ENCODE data around the gene OTOF.

Gene OTOF

DNA sequence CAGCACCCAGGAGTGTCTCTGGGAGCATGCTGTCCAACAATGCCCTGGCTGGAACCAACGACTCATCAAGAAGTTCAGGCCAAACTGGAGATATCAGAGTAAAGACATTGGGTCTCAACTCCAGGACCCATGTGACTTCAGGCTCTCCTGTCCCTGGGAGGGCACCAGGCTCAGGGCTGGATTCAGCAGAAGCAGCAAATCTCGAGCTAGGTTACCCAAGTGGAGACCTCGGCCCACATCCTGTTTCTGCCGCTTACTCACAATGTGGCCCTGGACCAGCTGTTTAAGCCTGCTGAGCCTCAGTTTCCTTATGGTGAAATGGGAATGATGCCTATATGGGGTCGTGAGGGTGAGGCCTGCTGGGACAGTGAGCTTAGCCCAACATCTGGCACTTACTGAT, 9.3 kb upstream of the OTOF start:
- no peak overlapping the region for H3K4me3 ChIP-seq (ENCODE audit: low read depth, low read length)
- no peak for DNase-seq (ENCODE audit: low read depth, low spot score)
- TF ChIP-seq, protein P1, sequence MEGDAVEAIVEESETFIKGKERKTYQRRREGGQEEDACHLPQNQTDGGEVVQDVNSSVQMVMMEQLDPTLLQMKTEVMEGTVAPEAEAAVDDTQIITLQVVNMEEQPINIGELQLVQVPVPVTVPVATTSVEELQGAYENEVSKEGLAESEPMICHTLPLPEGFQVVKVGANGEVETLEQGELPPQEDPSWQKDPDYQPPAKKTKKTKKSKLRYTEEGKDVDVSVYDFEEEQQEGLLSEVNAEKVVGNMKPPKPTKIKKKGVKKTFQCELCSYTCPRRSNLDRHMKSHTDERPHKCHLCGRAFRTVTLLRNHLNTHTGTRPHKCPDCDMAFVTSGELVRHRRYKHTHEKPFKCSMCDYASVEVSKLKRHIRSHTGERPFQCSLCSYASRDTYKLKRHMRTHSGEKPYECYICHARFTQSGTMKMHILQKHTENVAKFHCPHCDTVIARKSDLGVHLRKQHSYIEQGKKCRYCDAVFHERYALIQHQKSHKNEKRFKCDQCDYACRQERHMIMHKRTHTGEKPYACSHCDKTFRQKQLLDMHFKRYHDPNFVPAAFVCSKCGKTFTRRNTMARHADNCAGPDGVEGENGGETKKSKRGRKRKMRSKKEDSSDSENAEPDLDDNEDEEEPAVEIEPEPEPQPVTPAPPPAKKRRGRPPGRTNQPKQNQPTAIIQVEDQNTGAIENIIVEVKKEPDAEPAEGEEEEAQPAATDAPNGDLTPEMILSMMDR (IDR thresholded peaks at IDR 0.05; ENCODE audit: low read depth, low read length): no peak
- in situ Hi-C loops (cut with HindIII; ENCODE audit: low sequenced_read_pairs): no loop called here

DNA sequence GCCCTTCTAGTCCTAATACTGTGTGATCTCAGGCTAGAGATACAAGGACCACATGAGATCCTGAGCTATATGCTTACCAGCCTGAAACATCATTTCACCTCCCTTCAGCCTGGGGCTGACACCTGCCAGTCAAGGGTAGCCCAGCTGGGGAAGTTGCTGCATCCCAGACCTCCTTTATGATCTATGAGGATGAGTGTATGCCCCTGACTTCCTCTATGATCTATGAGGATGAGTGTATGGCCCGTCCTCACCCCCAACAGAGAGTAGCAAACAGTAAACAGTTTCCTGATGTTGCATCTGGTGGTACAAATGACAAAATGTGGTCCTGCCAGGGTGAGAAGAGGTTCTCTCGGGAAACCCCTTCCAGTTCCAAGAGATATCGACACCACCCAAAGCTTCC, 8.9 kb upstream of the OTOF start:
- H3K4me3 ChIP-seq (ENCODE audit: low read depth, low read length): no peak overlapping the region
- DNase-seq (ENCODE audit: low read depth, low spot score): no peak
- TF ChIP-seq, protein P1 (IDR thresholded peaks at IDR 0.05; ENCODE audit: low read depth, low read length): no peak
- in situ Hi-C loops (cut with HindIII; ENCODE audit: low sequenced_read_pairs): no loop called here

DNA sequence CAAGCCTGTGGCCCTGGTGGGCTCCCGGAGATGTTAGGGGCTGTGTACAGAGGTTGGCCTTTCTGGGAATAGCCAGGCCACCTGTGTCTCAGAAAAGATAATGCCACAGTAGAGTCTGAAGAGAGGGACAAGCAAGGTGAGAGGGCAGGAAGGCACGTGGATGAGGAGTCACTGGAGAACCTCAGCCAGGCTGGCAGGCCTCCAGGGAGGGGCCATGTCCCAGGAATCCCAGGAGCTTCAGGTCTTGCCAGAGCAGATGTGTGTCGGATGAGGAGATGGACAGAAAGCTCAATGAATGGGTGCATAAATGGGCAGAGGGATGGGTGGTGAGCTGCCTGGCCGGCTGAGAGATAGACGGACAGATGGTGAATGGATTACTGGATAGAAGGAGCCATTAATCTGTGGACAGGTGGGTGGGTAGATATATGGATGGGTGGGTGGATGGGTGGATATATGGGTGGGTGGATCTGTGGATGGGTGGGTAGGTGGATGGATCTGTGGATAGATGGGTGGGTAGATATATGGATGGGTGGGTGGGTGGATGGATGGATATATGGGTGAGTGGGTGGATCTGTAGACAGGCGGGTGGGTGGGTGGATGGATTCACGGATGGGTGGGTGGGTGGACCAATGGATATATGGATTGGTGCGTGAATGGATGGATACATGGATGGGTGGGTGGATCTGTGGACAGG, 7.9 kb upstream of the OTOF start:
- in situ Hi-C loops (cut with HindIII; ENCODE audit: low sequenced_read_pairs): no loop called here
- H3K4me3 ChIP-seq (ENCODE audit: low read depth, low read length): no peak overlapping the region
- TF ChIP-seq, protein P1 (IDR thresholded peaks at IDR 0.05; ENCODE audit: low read depth, low read length): no peak
- DNase-seq (ENCODE audit: low read depth, low spot score): no peak

DNA sequence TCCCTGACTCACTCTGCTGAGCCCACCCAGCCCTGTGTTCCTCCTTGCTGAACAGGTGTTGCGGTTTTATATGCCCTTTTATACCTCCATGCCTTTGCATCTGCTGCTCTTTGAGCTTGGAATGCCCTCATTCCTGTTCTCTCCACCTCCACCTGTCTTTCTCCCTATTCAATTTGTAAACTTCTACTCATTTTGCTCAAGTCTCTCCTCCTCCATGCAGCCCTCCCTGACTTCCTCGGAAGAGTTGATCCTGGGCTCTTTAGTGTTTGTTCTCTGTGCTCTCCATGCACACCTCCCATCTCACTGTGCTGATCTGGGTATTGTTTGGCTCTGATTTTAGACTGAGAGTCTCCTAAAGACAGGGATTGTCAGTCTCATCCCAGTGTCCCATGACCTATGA, 7.2 kb upstream of the OTOF start:
- H3K4me3 ChIP-seq (ENCODE audit: low read depth, low read length): no peak overlapping the region
- no peak for DNase-seq (ENCODE audit: low read depth, low spot score)
- in situ Hi-C loops (cut with HindIII; ENCODE audit: low sequenced_read_pairs): no loop called here
- TF ChIP-seq, protein P1 (IDR thresholded peaks at IDR 0.05; ENCODE audit: low read depth, low read length): no peak

DNA sequence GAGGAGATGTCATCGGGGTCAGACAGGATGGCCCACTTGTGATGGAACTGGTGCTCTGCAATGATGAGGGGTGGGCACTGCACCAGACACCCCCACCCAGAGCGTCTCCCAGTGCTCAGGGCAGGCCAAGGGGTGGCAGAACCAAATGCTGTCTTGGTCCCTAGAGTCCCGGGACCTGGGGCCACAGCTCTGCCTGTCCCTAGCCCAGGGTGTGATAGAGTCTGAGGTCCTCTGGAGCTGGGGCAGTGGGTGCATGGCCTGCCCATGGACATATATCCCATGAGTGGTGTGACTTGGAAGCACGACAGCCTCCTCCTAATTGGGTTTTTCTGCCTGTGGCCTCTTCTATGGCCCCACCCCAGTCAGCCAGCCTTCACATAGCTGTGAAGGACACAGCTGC, 6.7 kb upstream of the OTOF start:
- in situ Hi-C loops (cut with HindIII; ENCODE audit: low sequenced_read_pairs): no loop called here
- DNase-seq (ENCODE audit: low read depth, low spot score): no peak
- TF ChIP-seq, protein P1 (IDR thresholded peaks at IDR 0.05; ENCODE audit: low read depth, low read length): no peak
- H3K4me3 ChIP-seq (ENCODE audit: low read depth, low read length): no peak overlapping the region

DNA sequence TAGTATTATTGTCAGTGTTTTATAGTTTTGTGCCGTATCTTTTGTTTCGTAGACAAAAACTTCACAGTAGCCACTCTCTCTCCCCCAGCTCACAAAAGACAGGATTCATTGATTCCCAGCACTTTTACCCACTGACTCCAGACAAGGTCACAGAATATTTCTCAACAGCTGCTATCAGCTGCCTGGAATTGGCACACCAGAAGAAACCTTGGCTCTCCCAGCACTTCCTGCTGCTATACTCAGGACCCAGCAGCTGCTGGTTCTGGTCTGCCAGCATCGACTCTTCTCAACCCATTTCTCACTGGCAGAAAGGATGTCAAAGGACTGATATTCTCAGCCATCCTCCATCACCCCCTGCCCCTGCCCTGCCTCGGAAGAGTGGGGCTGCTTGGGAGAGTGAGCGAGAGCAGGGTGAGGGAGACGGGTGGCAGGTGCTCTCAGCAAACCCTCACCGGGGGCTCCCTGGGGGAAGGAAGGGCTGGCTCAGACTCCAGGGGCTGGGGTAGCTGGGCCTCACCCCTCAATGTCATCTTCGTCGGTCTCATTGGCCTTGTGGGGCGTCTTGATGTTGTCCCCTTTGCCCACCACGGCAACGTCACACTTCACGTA, 6.1 kb upstream of the OTOF start:
- TF ChIP-seq, protein P1 (IDR thresholded peaks at IDR 0.05; ENCODE audit: low read depth, low read length): no peak
- DNase-seq (ENCODE audit: low read depth, low spot score): no peak
- no peak overlapping the region for H3K4me3 ChIP-seq (ENCODE audit: low read depth, low read length)
- in situ Hi-C loops (cut with HindIII; ENCODE audit: low sequenced_read_pairs): no loop called here
